Nephron progenitor cell (in vitro differentiated cells): ENCODE results near the gene HLCS.

ENCODE experiments used
- DNase-seq: peaks from one replicate; pipeline ENCODE4 v3.0.0; 2021
- H3K27ac Mint-ChIP-seq: 2 replicates; pipeline ENCODE4 v1.8.0; 2021; ENCODE audit warnings: mild to moderate bottlenecking, moderate library complexity, mixed read lengths
- H3K27me3 Mint-ChIP-seq: 2 replicates; pipeline ENCODE4 v1.8.0; 2021; ENCODE audit warnings: mild to moderate bottlenecking, low read depth, mixed read lengths; ENCODE audit not compliant: poor library complexity
- H3K36me3 Mint-ChIP-seq: 2 replicates; pipeline ENCODE4 v1.8.0; 2021; ENCODE audit warnings: low read depth, mixed read lengths
- H3K4me1 Mint-ChIP-seq: 2 replicates; pipeline ENCODE4 v1.8.0; 2021; ENCODE audit warnings: mixed read lengths
- H3K4me3 Mint-ChIP-seq: 2 replicates; pipeline ENCODE4 v1.8.0; 2021; ENCODE audit warnings: mild to moderate bottlenecking, moderate library complexity, mixed read lengths
- H3K9me3 Mint-ChIP-seq: 2 replicates; pipeline ENCODE4 v1.8.0; 2021; ENCODE audit warnings: mild to moderate bottlenecking, moderate library complexity, mixed read lengths
- TF ChIP-seq, protein P1 (sequence below): fragments of 200-600 bp; sonication (generic); IDR thresholded peaks from 2 replicates; pipeline ENCODE4 v1.5.0; 2021; ENCODE audit warnings: antibody characterized with exemption

HLCS gene

DNA sequence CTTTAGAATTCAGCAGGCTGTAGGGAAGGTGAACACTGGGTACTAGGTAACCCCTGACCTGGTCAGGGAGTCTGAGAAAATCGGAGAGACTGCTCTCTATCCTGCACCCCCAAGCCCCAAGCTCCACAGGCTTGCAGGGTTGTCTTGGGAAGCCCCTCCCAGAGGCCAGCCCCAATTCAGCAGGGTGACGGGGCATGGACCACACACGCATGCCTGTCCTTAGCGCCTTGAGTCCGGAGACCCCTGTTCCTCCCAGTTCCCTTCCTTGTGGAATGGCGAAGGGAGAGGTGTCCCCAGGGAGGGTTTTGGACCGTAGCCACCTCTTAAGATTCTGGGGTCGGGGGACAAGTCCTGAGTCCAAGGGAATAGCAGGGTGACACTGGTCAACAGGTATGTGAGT, 116.1 kb downstream of the HLCS start:
- Mint-ChIP-seq H3K36me3 (no peaks in the 10 kb centered on the region), H3K4me1 (peaks cover 15% of the 10 kb centered on the region), H3K27me3 (no peaks in the 10 kb centered on the region), H3K27ac (no peak overlapping the region), H3K9me3 (no peaks in the 10 kb centered on the region), H3K4me3 (no peak overlapping the region)
- TF ChIP-seq, protein P1, sequence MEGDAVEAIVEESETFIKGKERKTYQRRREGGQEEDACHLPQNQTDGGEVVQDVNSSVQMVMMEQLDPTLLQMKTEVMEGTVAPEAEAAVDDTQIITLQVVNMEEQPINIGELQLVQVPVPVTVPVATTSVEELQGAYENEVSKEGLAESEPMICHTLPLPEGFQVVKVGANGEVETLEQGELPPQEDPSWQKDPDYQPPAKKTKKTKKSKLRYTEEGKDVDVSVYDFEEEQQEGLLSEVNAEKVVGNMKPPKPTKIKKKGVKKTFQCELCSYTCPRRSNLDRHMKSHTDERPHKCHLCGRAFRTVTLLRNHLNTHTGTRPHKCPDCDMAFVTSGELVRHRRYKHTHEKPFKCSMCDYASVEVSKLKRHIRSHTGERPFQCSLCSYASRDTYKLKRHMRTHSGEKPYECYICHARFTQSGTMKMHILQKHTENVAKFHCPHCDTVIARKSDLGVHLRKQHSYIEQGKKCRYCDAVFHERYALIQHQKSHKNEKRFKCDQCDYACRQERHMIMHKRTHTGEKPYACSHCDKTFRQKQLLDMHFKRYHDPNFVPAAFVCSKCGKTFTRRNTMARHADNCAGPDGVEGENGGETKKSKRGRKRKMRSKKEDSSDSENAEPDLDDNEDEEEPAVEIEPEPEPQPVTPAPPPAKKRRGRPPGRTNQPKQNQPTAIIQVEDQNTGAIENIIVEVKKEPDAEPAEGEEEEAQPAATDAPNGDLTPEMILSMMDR: no peak
- no peak for DNase-seq

DNA sequence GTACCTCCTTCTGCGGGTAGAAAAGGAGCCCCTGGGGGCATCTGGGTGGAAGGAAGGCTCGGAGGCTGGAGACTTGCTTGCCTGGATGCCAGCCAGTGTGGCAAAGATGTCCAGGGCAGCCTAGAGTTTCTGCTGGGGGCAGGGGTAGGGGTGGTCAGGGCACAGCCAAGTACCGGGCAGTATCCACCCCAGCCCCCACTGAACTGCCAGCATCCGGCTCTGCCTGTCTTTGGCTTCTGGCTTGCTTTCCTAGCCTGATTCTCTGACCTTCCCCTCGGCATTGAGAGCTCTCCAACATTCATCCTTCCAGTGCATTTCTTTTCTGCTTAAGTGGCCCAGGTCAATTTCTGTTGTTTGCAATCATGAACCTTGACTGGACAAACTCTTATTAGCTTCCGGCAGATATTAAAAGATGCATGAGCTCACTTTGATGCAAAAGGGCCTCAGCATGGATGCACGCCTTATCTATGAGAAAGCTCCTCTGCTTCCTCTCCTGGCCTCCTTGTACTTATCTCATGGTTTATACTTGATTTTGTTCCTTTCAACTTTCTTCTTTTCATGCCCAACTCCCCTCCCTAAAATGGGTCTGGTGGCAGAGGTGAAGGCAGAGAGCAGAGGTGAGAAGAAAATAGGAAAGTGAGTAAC, 116.9 kb downstream of the HLCS start:
- H3K27ac Mint-ChIP-seq: no peak overlapping the region

DNA sequence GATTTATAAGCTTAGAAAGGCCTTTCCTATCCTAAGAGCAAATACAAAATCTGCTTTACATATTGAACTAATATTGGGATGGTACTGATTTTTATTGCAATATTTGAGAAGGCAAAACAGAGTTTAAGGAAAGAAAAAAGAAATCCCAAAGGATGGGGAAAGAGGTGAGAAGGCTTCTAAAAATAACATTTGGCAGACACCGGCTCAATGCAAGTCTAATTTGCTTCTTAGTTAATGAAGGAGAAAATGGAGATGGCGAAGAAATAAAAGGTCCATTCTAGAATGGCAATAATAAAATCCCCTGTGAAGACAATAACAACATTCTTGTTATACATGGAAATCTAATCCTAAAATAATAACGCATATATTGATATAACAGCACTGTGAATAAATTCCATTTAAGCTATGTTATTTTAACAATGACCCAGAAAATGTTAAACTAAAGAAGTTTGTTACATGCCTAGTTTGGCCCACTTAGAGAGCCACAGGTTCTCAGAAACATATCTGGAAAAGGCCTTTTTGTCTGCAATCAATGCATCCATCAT, 117.7 kb downstream of the HLCS start:
- no peaks in the 10 kb centered on the region for H3K27me3 Mint-ChIP-seq
- H3K4me1 Mint-ChIP-seq: peaks cover 24% of the 10 kb centered on the region
- H3K27ac Mint-ChIP-seq: no peak overlapping the region
- H3K36me3 Mint-ChIP-seq: no peaks in the 10 kb centered on the region
- no peaks in the 10 kb centered on the region for H3K9me3 Mint-ChIP-seq
- DNase-seq: no peak
- H3K4me3 Mint-ChIP-seq: no peak overlapping the region
- TF ChIP-seq, protein P1: no peak

More for the DNA sequence above, 116.9 kb downstream of the HLCS start:
- no peaks in the 10 kb centered on the region for H3K27me3 Mint-ChIP-seq
- H3K9me3 Mint-ChIP-seq: no peaks in the 10 kb centered on the region
- no peak for DNase-seq
- no peak overlapping the region for H3K4me3 Mint-ChIP-seq
- no peaks in the 10 kb centered on the region for H3K36me3 Mint-ChIP-seq
- peaks cover 23% of the 10 kb centered on the region for H3K4me1 Mint-ChIP-seq
- TF ChIP-seq, protein P1: no peak

DNA sequence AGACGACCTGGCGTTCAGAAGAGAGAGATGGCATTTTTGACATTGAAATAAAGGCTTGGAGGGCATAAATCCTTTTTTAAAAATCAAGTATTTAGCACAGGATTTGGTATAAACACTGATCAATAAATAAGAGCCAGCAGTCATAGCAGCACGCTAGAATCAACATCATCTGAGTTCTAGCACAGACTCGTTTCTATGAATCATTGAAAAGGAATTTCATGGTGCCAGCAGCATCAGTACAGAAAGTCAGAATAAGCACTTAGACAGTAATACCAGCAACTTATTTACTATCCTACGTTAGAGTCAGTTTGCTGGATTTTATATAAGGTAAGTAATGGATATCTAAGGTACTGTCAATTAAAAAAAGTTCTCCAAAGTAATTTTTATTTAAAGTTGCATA, 119.3 kb downstream of the HLCS start:
- Mint-ChIP-seq H3K27ac (no peak overlapping the region), H3K36me3 (peaks cover under 1% of the 10 kb centered on the region), H3K4me1 (peaks cover 24% of the 10 kb centered on the region), H3K4me3 (no peak overlapping the region), H3K9me3 (no peaks in the 10 kb centered on the region), H3K27me3 (no peaks in the 10 kb centered on the region)
- no peak for DNase-seq
- TF ChIP-seq, protein P1: no peak

DNA sequence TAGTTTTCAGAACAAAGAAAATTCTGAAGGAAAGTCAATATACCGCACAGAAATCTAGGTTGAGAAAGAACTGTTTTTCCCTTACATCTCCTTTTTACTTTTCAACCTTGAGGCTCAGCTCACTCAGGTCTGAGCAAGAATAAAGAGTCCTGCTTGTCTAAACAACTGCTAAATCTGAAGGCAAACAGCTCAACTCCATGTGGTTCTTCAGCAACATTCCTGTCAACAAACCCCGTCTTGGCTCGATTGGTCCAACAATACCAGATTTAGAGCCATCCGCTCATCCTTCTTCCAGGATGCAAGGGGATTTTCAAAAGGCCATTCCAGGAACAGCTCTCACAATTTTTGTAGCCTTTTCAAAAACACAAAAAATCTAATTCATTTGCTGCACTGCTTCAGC, 119.8 kb downstream of the HLCS start:
- TF ChIP-seq, protein P1: no peak
- Mint-ChIP-seq H3K27ac (no peak overlapping the region), H3K4me1 (peaks cover 24% of the 10 kb centered on the region), H3K9me3 (no peaks in the 10 kb centered on the region), H3K27me3 (no peaks in the 10 kb centered on the region), H3K36me3 (peaks cover 5% of the 10 kb centered on the region), H3K4me3 (no peak overlapping the region)
- DNase-seq: no peak

DNA sequence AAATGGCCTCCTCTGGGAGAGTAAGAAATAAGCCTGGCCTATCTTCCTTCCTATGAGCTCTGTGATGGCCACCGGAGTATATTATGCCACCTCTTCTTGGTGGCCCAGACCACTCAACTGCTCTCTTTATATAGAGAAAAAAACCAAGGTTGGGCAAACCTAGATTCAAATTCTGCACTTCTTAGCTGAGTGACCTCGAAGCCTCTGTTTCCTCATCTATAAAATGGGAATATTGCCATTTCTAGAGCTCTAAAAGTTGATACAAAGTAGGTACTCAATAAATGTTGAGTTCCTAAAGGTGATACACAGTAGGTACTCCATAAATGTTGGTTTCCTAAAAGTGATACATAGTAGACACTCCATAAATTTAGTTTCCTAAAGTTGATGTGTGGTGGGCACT, 120.7 kb downstream of the HLCS start:
- H3K27me3 Mint-ChIP-seq: no peaks in the 10 kb centered on the region
- H3K4me3 Mint-ChIP-seq: no peak overlapping the region
- peaks cover 5% of the 10 kb centered on the region for H3K36me3 Mint-ChIP-seq
- H3K9me3 Mint-ChIP-seq: no peaks in the 10 kb centered on the region
- no peak for DNase-seq
- H3K4me1 Mint-ChIP-seq: peaks cover 24% of the 10 kb centered on the region
- TF ChIP-seq, protein P1: no peak
- no peak overlapping the region for H3K27ac Mint-ChIP-seq
